GM12892 (cell line): ENCODE measurements around the gene LRRC4B.

ENCODE experiments used
- POLR2A ChIP-seq: IDR thresholded peaks from 2 replicates; pipeline ENCODE4 v1.6.1; 2011; ENCODE audit warnings: low read depth, low read length, control low read depth
- POLR2AphosphoS5 ChIP-seq: IDR thresholded peaks from 2 replicates; pipeline ENCODE4 v1.6.1; 2011; ENCODE audit warnings: low read depth, low read length, control low read depth
- TAF1 ChIP-seq: IDR thresholded peaks from 2 replicates; pipeline ENCODE4 v1.6.1; 2011; ENCODE audit warnings: low read depth, mild to moderate bottlenecking, control low read depth, low read length, borderline replicate concordance

GRCh38 chr19:50494186-50495019 is 73.8 kb downstream of the LRRC4B start:
- no peak for TF ChIP-seq POLR2A
- TF ChIP-seq POLR2AphosphoS5: no peak
- no peak for TF ChIP-seq TAF1
